ENCODE measurements around the gene CSRNP2. TPM values are rescaled to one million over a fixed set of nuclear protein-coding genes. Genes with fewer than 3 reads are reported as not detected.

CSRNP2 gene
- total and polyA plus RNA-seq, 2 of the 8 experiments (the other 6 are each of a cell fraction or from before 2014, with no cell fraction given) = 13.7 to 34.0 TPM

GRCh38 chr12:51049525-51049924 lies 33.9 kb downstream of the CSRNP2 start:
- CTCF ChIA-PET (ENCODE audit: partially characterized antibody) = interaction anchor here (0.6 kb wide), 1 partner anchor 1108 kb away, joined by 3 read pairs; no protein-coding TSS in a partner anchor
- 93% methylated on average over 3 of the region's 3 CpGs; no CpG with 5 or more reads in 1 of the 2 experiments for WGBS, 2 experiments (ENCODE audit: extremely low coverage in 1 of 2, insufficient coverage in 1 of 2, insufficient read length in 1 of 2, insufficient replicate concordance in 2 of 2, low coverage in 1 of 2, low lambda C conversion rate in 2 of 2, missing lambda C conversion rate in 1 of 2)
- FAIRE-seq = no peak
- no peak for TF ChIP-seq SUZ12 (IDR thresholded peaks at IDR 0.05; ENCODE audit: low read length)
- TF ChIP-seq RAD21 (IDR thresholded peaks at IDR 0.05 in 1 of 2, conservative IDR thresholded peaks at IDR 0.05 in 1 of 2; ENCODE audit: low read depth in 2 of 2, low read length in 2 of 2) = no peak
- no peak for TF ChIP-seq HDAC2 (IDR thresholded peaks at IDR 0.05; ENCODE audit: borderline replicate concordance in 1 of 2, low read depth in 2 of 2, low read length in 2 of 2)
- no peak for TF ChIP-seq SIRT6 (IDR thresholded peaks at IDR 0.05; ENCODE audit: low read length)

More at GRCh38 chr12:51049525-51049924, 33.9 kb downstream of the CSRNP2 start:
- Histone ChIP-seq H3K4me1 (replicated peaks in 1 of 4; ENCODE audit: control insufficient read depth in 3 of 4, insufficient read depth in 4 of 4, low read length in 3 of 4) (peaks cover 0 to 4% (median 1%) of the 10 kb centered on the region in 4 experiments; a peak in 3 of 7 replicates), H3K27ac (ENCODE audit: low read depth, low read length) (no peak overlapping the region), H2AK5ac (ENCODE audit: low read depth, low read length) (no peak overlapping the region), H3K14ac (ENCODE audit: insufficient read length) (no peak overlapping the region), H4K5ac (ENCODE audit: insufficient read length, low read depth, low read length) (no peak overlapping the region), H3K9me3 (ENCODE audit: insufficient read depth in 2 of 2, low read depth in 1 of 2, low read length in 1 of 2) (no peaks in the 10 kb centered on the region), H3K9ac (replicated peaks in 1 of 4; ENCODE audit: extremely low read depth in 1 of 4, low read depth in 3 of 4, low read length in 3 of 4) (no peak overlapping the region), H3K79me2 (ENCODE audit: control insufficient read depth in 1 of 2, insufficient read depth in 2 of 2, low read length in 2 of 2) (peaks cover 0 to 15% of the 10 kb centered on the region in 2 experiments; a peak in 1 of 4 replicates), H2BK5ac (ENCODE audit: low read depth, low read length) (no peak overlapping the region), H3K79me1 (ENCODE audit: low read depth, low read length) (peaks cover 2% of the 10 kb centered on the region; the same call in 1 of the 2 replicates), H2AFZ (ENCODE audit: low read length) (no peak overlapping the region), H3K36me3 (ENCODE audit: control insufficient read depth in 2 of 4, insufficient read depth in 4 of 4, low read length in 3 of 4) (peaks cover 6 to 19% (median 12%) of the 10 kb centered on the region in 4 experiments; a peak in 6 of 8 replicates), H2BK12ac (ENCODE audit: low read depth, low read length) (no peak overlapping the region), H4K8ac (ENCODE audit: extremely low read depth, insufficient read depth, low read length) (no peak overlapping the region), H3K4me2 (ENCODE audit: insufficient read depth in 1 of 2, low read depth in 2 of 2, low read length in 2 of 2) (peak overlapping the region; percentile 81 to 96; a peak in 2 of 4 replicates), H4K20me1 (replicated peaks in 1 of 2; ENCODE audit: control insufficient read depth in 1 of 2, insufficient read depth in 2 of 2, low read length in 2 of 2) (peaks cover 0 to 3% of the 10 kb centered on the region in 2 experiments), H3K23me2 (ENCODE audit: low read depth, low read length) (peaks cover 7% of the 10 kb centered on the region), H2BK20ac (ENCODE audit: low read length) (no peak overlapping the region), H3K27me3 (replicated peaks in 1 of 4; ENCODE audit: control insufficient read depth in 3 of 4, extremely low read depth in 1 of 4, insufficient read depth in 3 of 4, low read length in 3 of 4) (no peaks in the 10 kb centered on the region), H2BK15ac (ENCODE audit: low read length) (no peak overlapping the region), H3K23ac (ENCODE audit: insufficient read length) (no peak overlapping the region), H3K4ac (replicated peaks; ENCODE audit: insufficient read length, low read depth, low read length) (no peak overlapping the region), H3K56ac (replicated peaks; ENCODE audit: insufficient read length, low read depth, low read length) (no peak overlapping the region), H4K91ac (replicated peaks; ENCODE audit: insufficient read length, low read length) (no peak overlapping the region), H2BK120ac (replicated peaks; ENCODE audit: low read depth, low read length) (no peak overlapping the region), H3K18ac (ENCODE audit: extremely low read depth, low read length) (no peak overlapping the region), H3K4me3 (ENCODE audit: extremely low read depth in 1 of 4, insufficient read depth in 2 of 4, low read depth in 3 of 4, low read length in 4 of 4) (peak overlapping the region in 2 of 4 experiments; percentile 53 to 76; a peak in 3 of 8 replicates)
- no peak for DNase-seq (ENCODE audit: low read depth in 1 of 2, low spot score in 2 of 2)
- POLR2A ChIA-PET (ENCODE audit: partially characterized antibody) = interaction anchor here (0.6 to 2.4 kb wide), 5 partner anchors 23 to 155 kb away, joined by 3 to 10 read pairs (median 5); partner anchors contain the start of genes CSRNP2 and SLC11A2
